CD14-positive monocyte (primary cell): ENCODE results near the gene FBXO4. TPM values are rescaled to one million over a fixed set of nuclear protein-coding genes. Genes with fewer than 3 reads are reported as not detected.
"Not testable (repeated sequence)": the region's sequence is repeated elsewhere in the genome, so short reads cannot be mapped to it uniquely, and the experiment has no call there.

Experiments used
- DNase-seq, 3 donors: peaks; one replicate each; pipeline ENCODE4 v3.0.0-alpha.2; 2011 to 2022
- H2AFZ ChIP-seq: 2 replicates; pipeline ENCODE4 v1.6.0; 2012; ENCODE audit warnings: mild to moderate bottlenecking, low read depth, low read length, inconsistent platforms; ENCODE audit not compliant: insufficient read depth, poor library complexity, severe bottlenecking
- H3K27ac ChIP-seq, 2 donors: 1 replicate in 1 of 2; 2 replicates in 1 of 2; pipeline ENCODE4 v1.5.1; 2012 to 2013; ENCODE audit warnings: low read length in 2 of 2, control low read depth in 1 of 2, inconsistent platforms in 1 of 2, low read depth in 1 of 2, mild to moderate bottlenecking in 1 of 2
- H3K27me3 ChIP-seq, 2 donors: one replicate each; pipeline versions ENCODE4 v1.6.0 to v1.6.1; 2011 to 2013; ENCODE audit warnings: low read length in 2 of 2; ENCODE audit not compliant: control insufficient read depth in 2 of 2, insufficient read depth in 2 of 2
- H3K36me3 ChIP-seq, 2 donors: replicated peaks in 1 of 2; 1 replicate in 1 of 2; 2 replicates in 1 of 2; pipeline versions ENCODE4 v1.5.1 to v1.6.1; 2012 to 2013; ENCODE audit warnings: low read length in 2 of 2, control low read depth in 1 of 2, inconsistent platforms in 1 of 2, mild to moderate bottlenecking in 1 of 2; ENCODE audit not compliant: insufficient read depth in 2 of 2, control insufficient read depth in 1 of 2
- H3K4me1 ChIP-seq, 2 donors: 1 replicate in 1 of 2; 2 replicates in 1 of 2; pipeline versions ENCODE4 v1.5.1 to v1.6.1; 2012 to 2013; ENCODE audit warnings: low read length in 2 of 2, control low read depth in 1 of 2, inconsistent platforms in 1 of 2, mild to moderate bottlenecking in 1 of 2, moderate library complexity in 1 of 2; ENCODE audit not compliant: insufficient read depth in 2 of 2, control insufficient read depth in 1 of 2
- H3K4me2 ChIP-seq: replicated peaks from 2 replicates; pipeline ENCODE3; 2012; ENCODE audit warnings: low read length, moderate library complexity, mild to moderate bottlenecking; ENCODE audit not compliant: poor library complexity, severe bottlenecking; ENCODE audit errors: extremely low read depth
- H3K4me3 ChIP-seq, 3 experiments: fragments of 200-600 bp in 1 of 3; sonication (generic) in 1 of 3; replicated peaks in 1 of 3; 1 replicate in 2 of 3; 2 replicates in 1 of 3; pipeline ENCODE4 v1.5.1; 2011 to 2013; ENCODE audit warnings: low read length in 3 of 3, mild to moderate bottlenecking in 3 of 3, control low read depth in 2 of 3, low read depth in 2 of 3, inconsistent platforms in 1 of 3, moderate library complexity in 1 of 3
- H3K79me2 ChIP-seq: 2 replicates; pipeline ENCODE4 v1.6.0; 2012; ENCODE audit warnings: mild to moderate bottlenecking, control low read depth, inconsistent platforms, low read length, moderate library complexity; ENCODE audit not compliant: insufficient read depth
- H3K9ac ChIP-seq: 2 replicates; pipeline ENCODE4 v1.6.0; 2017; ENCODE audit warnings: low read length, mild to moderate bottlenecking; ENCODE audit not compliant: insufficient read depth, poor library complexity, severe bottlenecking
- H3K9me3 ChIP-seq, 2 donors: replicated peaks in 1 of 2; 1 replicate in 1 of 2; 2 replicates in 1 of 2; pipeline versions ENCODE4 v1.5.1 to v1.6.1; 2012 to 2013; ENCODE audit warnings: low read length in 2 of 2, control low read depth in 1 of 2; ENCODE audit not compliant: control insufficient read depth in 1 of 2, insufficient read depth in 1 of 2
- H4K20me1 ChIP-seq: 2 replicates; pipeline ENCODE4 v1.6.0; 2012; ENCODE audit warnings: mild to moderate bottlenecking, low read length, control low read depth, moderate library complexity; ENCODE audit not compliant: insufficient read depth
- H3K27ac Mint-ChIP-seq, 7 donors: one replicate each; pipeline ENCODE4 v1.8.0; 2020; ENCODE audit warnings: mild to moderate bottlenecking in 7 of 7, mixed read lengths in 7 of 7, moderate library complexity in 6 of 7, inconsistent platforms in 2 of 7
- H3K27me3 Mint-ChIP-seq, 3 donors: one replicate each; pipeline ENCODE4 v1.8.0; 2021 to 2022; ENCODE audit warnings: low read depth in 3 of 3, mild to moderate bottlenecking in 3 of 3, mixed read lengths in 3 of 3, moderate library complexity in 3 of 3, inconsistent platforms in 1 of 3
- H3K36me3 Mint-ChIP-seq, 2 donors: one replicate each; pipeline ENCODE4 v1.8.0; 2020; ENCODE audit warnings: mixed read lengths in 2 of 2, inconsistent platforms in 1 of 2, mild to moderate bottlenecking in 1 of 2
- H3K4me1 Mint-ChIP-seq: one replicate; pipeline ENCODE4 v1.8.0; 2020; ENCODE audit warnings: mild to moderate bottlenecking, mixed read lengths
- H3K4me3 Mint-ChIP-seq, 2 donors: one replicate each; pipeline ENCODE4 v1.8.0; 2020; ENCODE audit warnings: mild to moderate bottlenecking in 2 of 2, mixed read lengths in 2 of 2, moderate library complexity in 1 of 2
- H3K9me3 Mint-ChIP-seq, 7 donors: one replicate each; pipeline ENCODE4 v1.8.0; 2020 to 2022; ENCODE audit warnings: mixed read lengths in 7 of 7, mild to moderate bottlenecking in 6 of 7, moderate library complexity in 6 of 7, inconsistent platforms in 2 of 7
- WGBS: methylation state at CpG from one replicate; pipeline ENCODE4 v1.1.5; 2013; ENCODE audit warnings: missing lambda C conversion rate; ENCODE audit not compliant: insufficient coverage; 5-methylcytosine and 5-hydroxymethylcytosine counted together
- intact Hi-C, 2 donors: fragments of 100-400 bp; cut with micrococcal nuclease; formaldehyde crosslinking; loops; one replicate each; pipeline versions ENCODE4 v1.15.0 to v1.15.1; 2023
- polyA plus RNA-seq, 3 donors: library from polyadenylated mRNA; depleted of rRNA in 1 of 3; unstranded in 2 of 3; stranded (reverse) in 1 of 3; fragments of 300-500 nt in 2 of 3; fragments of >200 nt in 1 of 3; fragmentation: Illumina TruSeq in 2 of 3; gene quantifications; 1 replicate in 2 of 3; 2 replicates in 1 of 3; pipeline ENCODE4 v1.2.3, GENCODE V29; 2012 to 2021
- TF ChIP-seq, protein P1 (sequence below): fragments of 200-600 bp; IDR thresholded peaks from one replicate; pipeline ENCODE4 v1.8.0; 2022; ENCODE audit warnings: antibody characterized with exemption, mild to moderate bottlenecking

The FBXO4 gene
- polyA plus RNA-seq, 3 donors, result 3.7 to 10.4 (median 8.7) TPM

DNA sequence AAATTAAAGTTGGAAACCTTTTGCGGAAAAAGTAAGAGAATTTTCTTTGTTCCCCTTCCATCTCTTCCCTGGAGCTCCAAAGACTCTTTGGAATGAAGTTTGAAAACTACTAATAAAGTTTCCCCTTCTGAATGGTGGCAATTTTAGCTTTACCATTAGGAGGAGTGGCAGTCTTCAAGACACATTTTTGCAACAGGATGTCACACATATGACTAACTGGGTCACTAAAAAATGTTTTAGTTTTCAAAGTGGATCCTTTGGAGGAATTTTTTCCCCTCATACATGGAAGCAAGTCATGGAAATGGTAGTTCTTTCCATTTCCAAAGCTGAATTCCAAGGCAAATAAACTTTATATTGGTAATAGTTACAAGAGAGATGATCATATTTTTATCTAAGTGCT, 15.6 kb downstream of the FBXO4 start:
- Mint-ChIP-seq H3K4me1 (no peaks in the 10 kb centered on the region), H3K27me3 (no peaks in the 10 kb centered on the region), H3K4me3 (no peak overlapping the region), H3K9me3 (no peaks in the 10 kb centered on the region), H3K36me3 (peaks cover 15 to 23% of the 10 kb centered on the region in 2 donors), H3K27ac (no peak overlapping the region)
- H3K4me1 ChIP-seq, result no peaks in the 10 kb centered on the region
- no peaks in the 10 kb centered on the region for H4K20me1 ChIP-seq
- H3K9me3 ChIP-seq, result no peaks in the 10 kb centered on the region
- H3K79me2 ChIP-seq, result no peaks in the 10 kb centered on the region
- TF ChIP-seq, protein P1, sequence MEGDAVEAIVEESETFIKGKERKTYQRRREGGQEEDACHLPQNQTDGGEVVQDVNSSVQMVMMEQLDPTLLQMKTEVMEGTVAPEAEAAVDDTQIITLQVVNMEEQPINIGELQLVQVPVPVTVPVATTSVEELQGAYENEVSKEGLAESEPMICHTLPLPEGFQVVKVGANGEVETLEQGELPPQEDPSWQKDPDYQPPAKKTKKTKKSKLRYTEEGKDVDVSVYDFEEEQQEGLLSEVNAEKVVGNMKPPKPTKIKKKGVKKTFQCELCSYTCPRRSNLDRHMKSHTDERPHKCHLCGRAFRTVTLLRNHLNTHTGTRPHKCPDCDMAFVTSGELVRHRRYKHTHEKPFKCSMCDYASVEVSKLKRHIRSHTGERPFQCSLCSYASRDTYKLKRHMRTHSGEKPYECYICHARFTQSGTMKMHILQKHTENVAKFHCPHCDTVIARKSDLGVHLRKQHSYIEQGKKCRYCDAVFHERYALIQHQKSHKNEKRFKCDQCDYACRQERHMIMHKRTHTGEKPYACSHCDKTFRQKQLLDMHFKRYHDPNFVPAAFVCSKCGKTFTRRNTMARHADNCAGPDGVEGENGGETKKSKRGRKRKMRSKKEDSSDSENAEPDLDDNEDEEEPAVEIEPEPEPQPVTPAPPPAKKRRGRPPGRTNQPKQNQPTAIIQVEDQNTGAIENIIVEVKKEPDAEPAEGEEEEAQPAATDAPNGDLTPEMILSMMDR, result no peak
- no CpG with 5 or more reads among the region's 1 CpG for WGBS
- no peak overlapping the region for H3K4me3 ChIP-seq
- H2AFZ ChIP-seq, result no peak overlapping the region
- intact Hi-C loops, result no loop called here
- no peak overlapping the region for H3K4me2 ChIP-seq
- no peaks in the 10 kb centered on the region for H3K27me3 ChIP-seq
- H3K36me3 ChIP-seq, result peaks cover 0 to 16% of the 10 kb centered on the region in 2 donors
- H3K27ac ChIP-seq, result no peak overlapping the region
- DNase-seq, result no peak
- no peak overlapping the region for H3K9ac ChIP-seq

DNA sequence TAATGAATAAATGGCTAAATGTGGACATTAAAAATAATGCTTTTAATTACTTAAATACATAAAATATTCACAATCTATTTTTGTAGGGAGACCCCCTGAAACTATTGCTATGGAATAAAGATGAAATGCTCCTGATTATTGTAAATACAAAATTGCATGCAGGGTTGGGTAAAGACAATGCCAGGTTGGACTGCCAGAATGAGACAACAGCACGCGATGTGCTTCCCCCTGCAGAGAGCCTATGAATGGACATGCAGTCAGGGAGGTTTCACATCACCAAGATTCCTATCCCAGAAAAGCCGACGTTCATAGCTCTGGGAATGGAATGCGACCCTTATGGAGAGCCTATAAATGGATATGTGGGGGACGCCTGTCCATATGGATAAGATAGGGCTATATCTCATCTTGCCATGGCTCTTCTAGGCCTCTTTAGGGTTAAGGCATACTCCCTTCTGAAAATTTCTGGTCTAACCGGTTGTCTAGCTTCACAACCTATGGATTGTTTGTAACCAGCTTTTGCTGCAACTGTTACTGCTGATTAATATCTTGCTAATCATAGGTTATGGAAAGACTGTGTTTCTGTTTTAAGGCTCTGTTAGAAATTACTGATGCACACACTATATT, 20.4 kb downstream of the FBXO4 start:
- H3K36me3 ChIP-seq, H4K20me1 ChIP-seq, H3K36me3 Mint-ChIP-seq, H3K79me2 ChIP-seq, intact Hi-C loops, H3K4me1 ChIP-seq, H3K4me3 Mint-ChIP-seq, DNase-seq, H3K9me3 ChIP-seq, H3K4me1 Mint-ChIP-seq, H3K27ac Mint-ChIP-seq, H3K27me3 Mint-ChIP-seq, H3K9me3 Mint-ChIP-seq, H2AFZ ChIP-seq, H3K4me3 ChIP-seq, H3K9ac ChIP-seq, H3K27me3 ChIP-seq, H3K27ac ChIP-seq, H3K4me2 ChIP-seq: not testable (repeated sequence)
- 100% methylated on average over 3 of the region's 7 CpGs for WGBS
